A673 (cell line): Measurements from ENCODE around the gene LMTK2. TPM values are rescaled to one million over a fixed set of nuclear protein-coding genes. Genes with fewer than 3 reads are reported as not detected.

Experiments used
- BruUV-seq: library from RNA; stranded (reverse); fragments of 400-500 nt; replicated peaks from 2 replicates; lab custom pipeline; 2021; lab: Mats Ljungman, UMichigan
- CTCF ChIA-PET: fragments of 300-600 bp; sonication (Branson Sonifier 250); formaldehyde crosslinking; loops from one replicate; lab custom pipeline; 2022; ENCODE audit warnings: antibody characterized with exemption; lab: Charles Lee
- POLR2A ChIA-PET: fragments of 300-600 bp; sonication (Branson Sonifier 250); formaldehyde crosslinking; loops from one replicate; lab custom pipeline; 2022; ENCODE audit warnings: antibody characterized with exemption; ENCODE audit not compliant: low non-redundant PET; lab: Charles Lee
- DNase-seq: peaks from one replicate; pipeline ENCODE4 v3.0.0-alpha.2; 2015; ENCODE audit warnings: low spot score
- H3K27ac ChIP-seq: fragments of 200-600 bp; sonication (generic); 2 replicates; pipeline ENCODE4 v1.5.1; 2016; ENCODE audit warnings: mixed run types, low read depth, mild to moderate bottlenecking, mixed read lengths, antibody characterized with exemption, low read length; ENCODE audit not compliant: poor library complexity, severe bottlenecking
- H3K27me3 ChIP-seq: fragments of 200-600 bp; sonication (generic); replicated peaks from 2 replicates; pipeline ENCODE4 v1.6.1; 2017; ENCODE audit warnings: mixed run types, low read depth, mild to moderate bottlenecking, mixed read lengths, antibody characterized with exemption, low read length; ENCODE audit not compliant: insufficient read depth, poor library complexity
- H3K36me3 ChIP-seq: fragments of 200-600 bp; sonication (generic); 2 replicates; pipeline ENCODE4 v1.6.1; 2016; ENCODE audit warnings: mixed run types, mild to moderate bottlenecking, mixed read lengths, antibody characterized with exemption, low read length; ENCODE audit not compliant: insufficient read depth, poor library complexity, severe bottlenecking
- H3K4me1 ChIP-seq: fragments of 200-600 bp; sonication (generic); 2 replicates; pipeline ENCODE4 v1.6.1; 2017; ENCODE audit warnings: mixed run types, mild to moderate bottlenecking, mixed read lengths, antibody characterized with exemption, low read length; ENCODE audit not compliant: insufficient read depth, poor library complexity, severe bottlenecking
- H3K4me3 ChIP-seq: fragments of 200-600 bp; sonication (generic); 2 replicates; pipeline ENCODE4 v1.5.1; 2016; ENCODE audit warnings: low read depth, mixed run types, mild to moderate bottlenecking, mixed read lengths, low read length; ENCODE audit not compliant: poor library complexity, severe bottlenecking
- H3K9me3 ChIP-seq: fragments of 200-600 bp; sonication (generic); 2 replicates; pipeline ENCODE4 v1.6.1; 2016; ENCODE audit warnings: mixed run types, low read depth, mild to moderate bottlenecking, mixed read lengths, antibody characterized with exemption, low read length; ENCODE audit not compliant: poor library complexity, severe bottlenecking
- CTCF ChIP-seq: fragments of 300-800, 200-600 bp; sonication (generic); conservative IDR thresholded peaks from 2 replicates; pipeline ENCODE4 v1.5.1; 2017; ENCODE audit warnings: low read depth, mild to moderate bottlenecking, antibody characterized with exemption, low read length, moderate library complexity, mixed read lengths
- EZH2 ChIP-seq: fragments of 200-600 bp; sonication (generic); IDR thresholded peaks from 2 replicates; pipeline ENCODE4 v1.6.1; 2017; ENCODE audit warnings: borderline replicate concordance, low read depth, mild to moderate bottlenecking, mixed read lengths, antibody characterized with exemption, low read length; ENCODE audit not compliant: poor library complexity, severe bottlenecking
- intact Hi-C: fragments of 100-400 bp; cut with micrococcal nuclease; formaldehyde crosslinking; loops from one replicate; pipeline ENCODE4 v1.10.0; 2022; ENCODE audit not compliant: unreplicated experiment
- total RNA-seq: library from RNA; stranded (reverse); gene quantifications from 2 replicates; pipeline ENCODE4 v1.2.3, GENCODE V29; 2021

Gene LMTK2
- total RNA-seq, 1 experiment from 2014 or later: 20.6 TPM

GRCh38 chr7:98157761-98158160 is 51.1 kb downstream of the LMTK2 start:
- Histone ChIP-seq H3K9me3 (no peaks in the 10 kb centered on the region), H3K27ac (no peak overlapping the region), H3K36me3 (peaks cover 16% of the 10 kb centered on the region), H3K4me3 (no peak overlapping the region), H3K27me3 (no peaks in the 10 kb centered on the region), H3K4me1 (no peaks in the 10 kb centered on the region)
- no peak for DNase-seq
- CTCF ChIA-PET: no interaction called here
- POLR2A ChIA-PET: interaction anchor here (0.8 kb wide), 1 partner anchor 1182 kb away, joined by 3 read pairs; no protein-coding TSS in a partner anchor
- intact Hi-C loops: no loop called here
- no TSS peak for BruUV-seq
- no peak for TF ChIP-seq CTCF
- TF ChIP-seq EZH2: no peak

- intact Hi-C loops: no loop called here
- DNase-seq: no peak
- BruUV-seq: no TSS peak
- TF ChIP-seq EZH2: no peak
- no peak for TF ChIP-seq CTCF
- Histone ChIP-seq H3K36me3 (no peaks in the 10 kb centered on the region), H3K27ac (no peak overlapping the region), H3K9me3 (no peaks in the 10 kb centered on the region), H3K4me1 (no peaks in the 10 kb centered on the region), H3K4me3 (no peak overlapping the region), H3K27me3 (no peaks in the 10 kb centered on the region)
- ChIA-PET POLR2A (no interaction called here), CTCF (no interaction called here)
These were observed 56.1 kb downstream of the LMTK2 start for GRCh38 chr7:98162758-98163157.

GRCh38 chr7:98163269-98163668 is 56.6 kb downstream of the LMTK2 start:
- no peak for DNase-seq
- Histone ChIP-seq H3K9me3 (no peaks in the 10 kb centered on the region), H3K27me3 (no peaks in the 10 kb centered on the region), H3K36me3 (no peaks in the 10 kb centered on the region), H3K27ac (no peak overlapping the region), H3K4me3 (no peak overlapping the region), H3K4me1 (no peaks in the 10 kb centered on the region)
- TF ChIP-seq CTCF (no peak), EZH2 (no peak)
- BruUV-seq: no TSS peak
- CTCF ChIA-PET: interaction anchor here (0.6 kb wide), 1 partner anchor 57 kb away, joined by 6 read pairs; no protein-coding TSS in a partner anchor
- POLR2A ChIA-PET: no interaction called here
- intact Hi-C loops: no loop called here
